HCT116 (cell line): ENCODE measurements around the gene TRPM4.

Experiments used
- ATF3 ChIP-seq: IDR thresholded peaks from 2 replicates; pipeline ENCODE4 v1.6.1; 2012
- CTCF ChIP-seq, 3 experiments: fragments of 200-600 bp in 1 of 3; sonication (generic) in 1 of 3; IDR thresholded peaks in 2 of 3; conservative IDR thresholded peaks in 1 of 3; 2 replicates each; pipeline ENCODE4 v1.5.1; 2012 to 2017; ENCODE audit warnings: low read depth in 2 of 3, low read length in 2 of 3, antibody characterized with exemption in 1 of 3, borderline replicate concordance in 1 of 3, control low read depth in 1 of 3, mild to moderate bottlenecking in 1 of 3, mixed read lengths in 1 of 3, mixed run types in 1 of 3, moderate library complexity in 1 of 3; ENCODE audit not compliant: insufficient read depth in 1 of 3
- EZH2 ChIP-seq: fragments of 200-600 bp; sonication (generic); IDR thresholded peaks from 2 replicates; pipeline ENCODE4 v1.6.1; 2017; ENCODE audit warnings: antibody characterized with exemption, mixed run types
- EZH2phosphoT487 ChIP-seq: fragments of 200-600 bp; IDR thresholded peaks from 2 replicates; pipeline ENCODE4 v1.6.1; 2018; ENCODE audit warnings: antibody characterized with exemption, borderline replicate concordance
- POLR2A ChIP-seq: IDR thresholded peaks from 2 replicates; pipeline ENCODE4 v1.7.0; 2011; ENCODE audit warnings: borderline replicate concordance; ENCODE audit not compliant: insufficient read depth, insufficient read length; ENCODE audit errors: extremely low read depth
- POLR2AphosphoS5 ChIP-seq: IDR thresholded peaks from 2 replicates; pipeline ENCODE4 v1.6.1; 2011; ENCODE audit warnings: mild to moderate bottlenecking, low read depth, low read length, moderate library complexity
- RAD21 ChIP-seq: IDR thresholded peaks from 2 replicates; pipeline ENCODE4 v1.6.1; 2012; ENCODE audit warnings: low read depth, mild to moderate bottlenecking
- REST ChIP-seq: IDR thresholded peaks from 2 replicates; pipeline ENCODE4 v1.6.1; 2012; ENCODE audit warnings: low read depth

DNA sequence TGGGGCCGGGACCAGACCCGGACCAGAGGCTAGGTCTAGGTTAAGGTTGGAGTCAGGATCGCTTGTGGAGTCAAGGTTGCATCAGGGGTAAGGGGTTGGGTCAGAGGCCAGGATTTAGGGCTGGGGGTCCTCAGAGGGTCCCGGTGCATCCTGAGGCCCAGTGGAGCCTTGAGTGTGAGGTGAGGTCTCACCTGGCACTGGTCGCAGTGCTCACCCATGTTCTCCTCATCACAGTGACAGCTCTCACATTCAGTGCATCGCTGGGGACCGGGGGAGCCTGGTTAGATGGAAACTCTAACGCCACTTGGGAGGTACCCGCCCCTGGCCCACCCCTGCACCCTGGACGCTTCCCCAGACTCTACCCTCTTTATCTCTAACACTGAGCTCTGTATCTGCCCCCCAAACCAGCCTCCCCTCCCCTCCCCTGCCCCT is 5.5 kb upstream of the TRPM4 start:
- no peak for TF ChIP-seq EZH2
- TF ChIP-seq CTCF (IDR thresholded peaks at IDR 0.05 in 2 of 3, conservative IDR thresholded peaks at IDR 0.05 in 1 of 3; ENCODE audit: borderline replicate concordance in 1 of 3, insufficient read depth in 1 of 3, low read depth in 2 of 3, low read length in 2 of 3), result no peak
- TF ChIP-seq RAD21, result no peak
- TF ChIP-seq POLR2A, result no peak
- no peak for TF ChIP-seq REST
- no peak for TF ChIP-seq EZH2phosphoT487
- no peak for TF ChIP-seq POLR2AphosphoS5
- TF ChIP-seq ATF3, result no peak
